ENCODE measurements around the gene DCLK1. TPM values are rescaled to one million over a fixed set of nuclear protein-coding genes. Genes with fewer than 3 reads are reported as not detected.

Gene DCLK1
- total and polyA plus RNA-seq, 4 donors = 0.04 to 0.56 (median 0.20) TPM

DNA sequence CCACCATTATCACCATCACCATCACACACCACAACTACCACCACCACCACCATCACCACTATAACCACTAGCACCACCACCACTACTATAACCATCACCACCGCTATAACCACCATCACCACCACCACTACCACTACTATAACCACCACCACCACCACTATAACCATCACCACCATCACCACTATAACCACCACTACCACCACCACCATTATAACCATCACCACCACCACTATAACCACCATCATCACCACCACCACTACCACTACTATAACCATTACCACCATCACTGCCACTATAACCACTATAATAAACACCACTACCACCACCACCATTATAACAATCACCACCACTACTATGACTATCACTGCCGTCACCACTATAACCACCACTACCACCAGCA, 173.2 kb downstream of the DCLK1 start:
- no peaks in the 10 kb centered on the region for H3K27me3 ChIP-seq (ENCODE audit: control insufficient read depth in 4 of 4, insufficient read depth in 4 of 4, low read length in 3 of 4)
- H3K36me3 ChIP-seq (ENCODE audit: control insufficient read depth in 4 of 4, insufficient read depth in 3 of 4, low read depth in 1 of 4, low read length in 3 of 4) = no peaks in the 10 kb centered on the region
- H3K9me3 ChIP-seq (ENCODE audit: control insufficient read depth in 4 of 4, low read length in 3 of 4) = no peaks in the 10 kb centered on the region
- TF ChIP-seq RAD21 (IDR thresholded peaks at IDR 0.05) (no peak), NR2F2 (IDR thresholded peaks at IDR 0.05) (no peak), JUND (IDR thresholded peaks at IDR 0.05) (no peak), SP1 (IDR thresholded peaks at IDR 0.05) (no peak), EGR1 (IDR thresholded peaks at IDR 0.05; ENCODE audit: low read depth in 2 of 2) (no peak), RXRA (IDR thresholded peaks at IDR 0.05) (no peak), TAF1 (conservative IDR thresholded peaks at IDR 0.05) (no peak), ZBTB33 (IDR thresholded peaks at IDR 0.05) (no peak), CTCF (IDR thresholded peaks at IDR 0.05; ENCODE audit: low read depth, low read length, missing input control) (no peak), FOXA1 (IDR thresholded peaks at IDR 0.05) (no peak), HNF4G (IDR thresholded peaks at IDR 0.05) (no peak), HNF4A (conservative IDR thresholded peaks at IDR 0.05) (no peak), GABPA (IDR thresholded peaks at IDR 0.05 in 1 of 2, conservative IDR thresholded peaks at IDR 0.05 in 1 of 2) (no peak)
- TF ChIP-seq, protein P1, sequence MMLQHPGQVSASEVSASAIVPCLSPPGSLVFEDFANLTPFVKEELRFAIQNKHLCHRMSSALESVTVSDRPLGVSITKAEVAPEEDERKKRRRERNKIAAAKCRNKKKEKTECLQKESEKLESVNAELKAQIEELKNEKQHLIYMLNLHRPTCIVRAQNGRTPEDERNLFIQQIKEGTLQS (IDR thresholded peaks at IDR 0.05) = no peak
- TF ChIP-seq, protein P2, sequence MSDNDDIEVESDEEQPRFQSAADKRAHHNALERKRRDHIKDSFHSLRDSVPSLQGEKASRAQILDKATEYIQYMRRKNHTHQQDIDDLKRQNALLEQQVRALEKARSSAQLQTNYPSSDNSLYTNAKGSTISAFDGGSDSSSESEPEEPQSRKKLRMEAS (IDR thresholded peaks at IDR 0.05) = no peak
- no peak overlapping the region for H3K27ac ChIP-seq (ENCODE audit: low read depth in 1 of 2, low read length in 2 of 2)
- H3K4me3 ChIP-seq (ENCODE audit: low read depth in 1 of 3, low read length in 3 of 3) = no peak overlapping the region
- no peak overlapping the region for H3K9ac ChIP-seq (ENCODE audit: low read depth in 1 of 2, low read length in 2 of 2)
- no peak for DNase-seq (ENCODE audit: low spot score)
- H3K4me1 ChIP-seq (ENCODE audit: control insufficient read depth in 4 of 4, insufficient read depth in 4 of 4, low read length in 3 of 4) = no peaks in the 10 kb centered on the region
- WGBS = 93% methylated on average over 2 of the region's 2 CpGs

GRCh38 chr13:35957241-35957731, 173.9 kb downstream of the DCLK1 start:
- 73% methylated on average over 1 of the region's 1 CpG for WGBS
- no peak for TF ChIP-seq FOXA2 (IDR thresholded peaks at IDR 0.05)
- no peak for TF ChIP-seq RAD21 (IDR thresholded peaks at IDR 0.05)
- TF ChIP-seq GABPA (IDR thresholded peaks at IDR 0.05 in 1 of 2, conservative IDR thresholded peaks at IDR 0.05 in 1 of 2) = no peak
- TF ChIP-seq HNF4G (IDR thresholded peaks at IDR 0.05) = no peak
- TF ChIP-seq, protein P1 (IDR thresholded peaks at IDR 0.05) = no peak
- no peak for TF ChIP-seq ZBTB33 (IDR thresholded peaks at IDR 0.05)
- no peak for TF ChIP-seq NR2F2 (IDR thresholded peaks at IDR 0.05)
- no peak for TF ChIP-seq SP1 (IDR thresholded peaks at IDR 0.05)
- TF ChIP-seq, protein P2 (IDR thresholded peaks at IDR 0.05) = no peak
- TF ChIP-seq HNF4A (conservative IDR thresholded peaks at IDR 0.05) = no peak
- no peak for TF ChIP-seq FOXA1 (IDR thresholded peaks at IDR 0.05)
- TF ChIP-seq TAF1 (conservative IDR thresholded peaks at IDR 0.05) = no peak
- no peak for TF ChIP-seq RXRA (IDR thresholded peaks at IDR 0.05)
- no peak overlapping the region for H3K27ac ChIP-seq (ENCODE audit: low read depth in 1 of 2, low read length in 2 of 2)

More at GRCh38 chr13:35957241-35957731, 173.9 kb downstream of the DCLK1 start:
- Histone ChIP-seq H3K4me1 (ENCODE audit: control insufficient read depth in 4 of 4, insufficient read depth in 4 of 4, low read length in 3 of 4) (no peaks in the 10 kb centered on the region), H3K9me3 (ENCODE audit: control insufficient read depth in 4 of 4, low read length in 3 of 4) (no peaks in the 10 kb centered on the region), H3K9ac (ENCODE audit: low read depth in 1 of 2, low read length in 2 of 2) (no peak overlapping the region), H3K36me3 (ENCODE audit: control insufficient read depth in 4 of 4, insufficient read depth in 3 of 4, low read depth in 1 of 4, low read length in 3 of 4) (no peaks in the 10 kb centered on the region), H3K27me3 (ENCODE audit: control insufficient read depth in 4 of 4, insufficient read depth in 4 of 4, low read length in 3 of 4) (no peaks in the 10 kb centered on the region), H3K4me3 (ENCODE audit: low read depth in 1 of 3, low read length in 3 of 3) (no peak overlapping the region)
- DNase-seq (ENCODE audit: low spot score) = no peak
